NB4 (cell line): ENCODE data around the gene PPP2R5B.
A peak's percentile ranks its signal among the peaks of the same experiment; 100 is the strongest.

Experiments used
- DNase-seq: peaks from one replicate; pipeline ENCODE4 v3.0.0; 2010; ENCODE audit warnings: low read depth
- H3K4me3 ChIP-seq: one replicate; pipeline ENCODE4 v1.5.1; 2011; ENCODE audit warnings: mild to moderate bottlenecking, low read depth, low read length, moderate library complexity
- MYC ChIP-seq: IDR thresholded peaks from 2 replicates; pipeline ENCODE4 v1.6.1; 2011; ENCODE audit warnings: low read depth, low read length
- POLR2A ChIP-seq: IDR thresholded peaks from 2 replicates; pipeline ENCODE4 v1.6.1; 2011; ENCODE audit warnings: mild to moderate bottlenecking; ENCODE audit not compliant: insufficient read length; ENCODE audit errors: extremely low read depth
- TF ChIP-seq, protein P1 (sequence below): IDR thresholded peaks from 2 replicates; pipeline ENCODE4 v1.6.1; 2011; ENCODE audit warnings: low read depth, low read length
- TF ChIP-seq, protein P2 (sequence below): IDR thresholded peaks from one replicate; pipeline ENCODE4 v1.5.1; 2012; ENCODE audit warnings: low read depth, low read length

PPP2R5B gene

DNA sequence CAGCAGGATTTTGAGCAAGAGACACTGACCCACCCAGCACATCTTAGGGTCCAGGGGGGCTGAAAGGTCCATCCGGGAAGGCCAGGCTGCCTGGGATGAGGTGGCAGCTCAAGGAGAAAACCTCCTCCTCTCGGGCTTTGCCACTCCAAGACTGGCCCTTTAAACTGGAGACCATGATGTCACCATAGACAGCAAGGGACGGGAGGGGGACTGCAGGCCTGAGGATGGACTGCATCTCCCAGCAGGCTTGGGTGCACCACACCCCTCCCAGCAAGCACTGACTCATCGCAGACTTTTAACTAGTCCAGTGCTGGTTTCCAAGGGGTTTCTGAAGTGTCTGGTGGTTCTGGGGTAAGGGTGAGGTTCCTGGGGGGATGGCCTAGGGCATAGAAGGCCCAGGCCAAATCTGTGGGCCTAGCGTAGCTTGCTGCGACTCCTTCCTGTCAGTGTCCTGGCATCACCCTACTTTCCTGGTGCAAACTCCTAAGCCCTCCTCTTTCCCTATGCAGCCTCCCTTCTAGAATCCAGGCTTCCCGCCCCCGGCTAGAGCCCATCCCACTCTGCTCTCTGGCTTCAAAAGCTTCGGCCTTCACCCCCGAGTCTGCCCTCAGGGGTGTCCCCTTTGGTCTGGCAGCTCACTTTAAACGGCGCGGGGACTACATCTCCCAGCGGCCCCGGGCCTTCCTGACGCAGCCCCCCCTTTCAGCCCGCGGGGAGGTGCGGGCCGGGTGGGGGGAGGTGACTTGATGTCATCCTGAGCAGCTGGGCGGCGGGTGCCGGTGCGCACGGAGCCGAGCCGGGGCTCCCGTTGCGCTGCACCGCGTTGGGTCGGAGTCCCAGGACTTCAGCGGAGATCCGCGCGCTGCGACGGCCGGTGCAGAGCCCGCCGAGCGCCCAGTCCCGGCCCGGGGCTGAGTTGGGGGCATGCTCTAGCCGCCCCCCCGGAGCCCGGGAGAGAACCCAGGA lies at the start of gene PPP2R5B:
PPP2R5B (plus strand) TSS at position 746 of the 966 bp plus-strand sequence. CDS start 1,046 bp downstream, outside the sequence.
- H3K4me3 ChIP-seq, result peak within 1 kb of the TSS; percentile 65
- TF ChIP-seq, protein P1, sequence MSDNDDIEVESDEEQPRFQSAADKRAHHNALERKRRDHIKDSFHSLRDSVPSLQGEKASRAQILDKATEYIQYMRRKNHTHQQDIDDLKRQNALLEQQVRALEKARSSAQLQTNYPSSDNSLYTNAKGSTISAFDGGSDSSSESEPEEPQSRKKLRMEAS, result peak; percentile 80
- no peak for TF ChIP-seq POLR2A
- TF ChIP-seq MYC, result peak; percentile 68
- peak; percentile 94 for DNase-seq

DNA sequence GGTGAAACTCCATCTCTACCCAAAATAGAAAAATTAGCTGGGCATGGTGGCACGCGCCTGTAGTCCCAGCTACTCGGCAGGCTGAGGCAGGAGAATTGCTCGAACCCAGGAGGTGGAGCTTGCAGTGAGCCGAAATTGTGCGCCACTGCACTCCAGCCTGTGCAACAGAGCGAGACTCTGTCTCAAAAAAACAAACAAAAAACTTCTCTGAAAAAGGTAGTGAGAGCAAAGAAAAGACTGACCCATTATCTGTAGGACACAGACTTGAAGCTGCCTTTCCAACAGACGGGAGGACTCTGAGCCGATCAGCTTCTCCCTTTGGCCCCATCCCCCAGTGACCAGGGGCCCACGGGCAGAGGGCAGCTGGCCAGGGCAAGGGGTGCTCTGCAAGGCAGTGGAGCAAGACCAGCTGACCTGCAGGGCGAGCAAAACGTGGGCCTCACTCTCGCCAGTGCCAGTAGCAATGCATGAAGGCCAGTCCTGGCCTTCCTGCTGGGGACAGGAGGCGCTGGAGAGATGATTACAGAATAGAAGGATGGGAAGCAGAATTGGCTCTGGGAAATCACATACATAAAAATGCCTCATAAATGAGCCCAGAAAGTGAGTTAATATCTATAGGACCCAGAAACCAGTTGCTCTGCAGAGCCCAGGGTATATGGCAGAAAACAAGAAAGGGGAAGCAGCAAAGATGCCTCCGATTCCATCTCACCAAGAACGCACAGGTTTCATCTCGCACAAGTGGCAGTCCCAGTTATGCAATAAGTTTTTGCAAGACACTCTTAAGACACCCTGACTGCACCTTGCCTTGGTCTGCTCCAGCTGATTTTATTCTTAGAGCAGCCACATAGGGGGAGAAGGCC lies 48.9 kb upstream of the PPP2R5B start:
- TF ChIP-seq POLR2A (no peak), MYC (peak; percentile 68)
- TF ChIP-seq, protein P1, result peak; percentile 53; the same call in 1 of the 2 replicates
- TF ChIP-seq, protein P2, sequence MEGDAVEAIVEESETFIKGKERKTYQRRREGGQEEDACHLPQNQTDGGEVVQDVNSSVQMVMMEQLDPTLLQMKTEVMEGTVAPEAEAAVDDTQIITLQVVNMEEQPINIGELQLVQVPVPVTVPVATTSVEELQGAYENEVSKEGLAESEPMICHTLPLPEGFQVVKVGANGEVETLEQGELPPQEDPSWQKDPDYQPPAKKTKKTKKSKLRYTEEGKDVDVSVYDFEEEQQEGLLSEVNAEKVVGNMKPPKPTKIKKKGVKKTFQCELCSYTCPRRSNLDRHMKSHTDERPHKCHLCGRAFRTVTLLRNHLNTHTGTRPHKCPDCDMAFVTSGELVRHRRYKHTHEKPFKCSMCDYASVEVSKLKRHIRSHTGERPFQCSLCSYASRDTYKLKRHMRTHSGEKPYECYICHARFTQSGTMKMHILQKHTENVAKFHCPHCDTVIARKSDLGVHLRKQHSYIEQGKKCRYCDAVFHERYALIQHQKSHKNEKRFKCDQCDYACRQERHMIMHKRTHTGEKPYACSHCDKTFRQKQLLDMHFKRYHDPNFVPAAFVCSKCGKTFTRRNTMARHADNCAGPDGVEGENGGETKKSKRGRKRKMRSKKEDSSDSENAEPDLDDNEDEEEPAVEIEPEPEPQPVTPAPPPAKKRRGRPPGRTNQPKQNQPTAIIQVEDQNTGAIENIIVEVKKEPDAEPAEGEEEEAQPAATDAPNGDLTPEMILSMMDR, result no peak
- DNase-seq, result peak; percentile 95

DNA sequence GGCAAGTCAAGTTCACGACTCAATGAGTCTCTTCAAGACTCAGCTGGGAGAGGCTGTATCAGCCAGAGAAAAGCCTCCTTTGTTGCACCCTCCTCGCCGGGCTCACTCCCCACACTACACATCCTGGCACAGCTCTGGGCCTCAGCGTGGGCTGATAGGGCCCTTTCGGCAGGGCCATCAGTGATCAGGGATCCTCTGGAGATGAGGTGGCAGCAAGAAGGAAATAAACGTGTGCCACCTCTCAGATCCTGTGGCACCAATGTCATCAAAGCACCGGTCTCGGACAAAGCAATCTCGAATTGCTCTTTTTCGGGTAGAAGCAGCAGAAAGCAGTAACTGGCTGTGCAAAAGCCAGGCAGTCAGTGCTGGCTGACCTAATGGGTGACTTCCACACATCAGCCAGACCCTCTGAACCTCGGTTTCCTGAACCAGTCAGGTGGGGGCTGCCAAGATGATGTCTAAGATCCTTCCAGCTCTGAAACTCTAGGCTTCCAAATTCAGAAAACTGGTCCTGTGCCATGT lies 48.2 kb upstream of the PPP2R5B start:
- no peak for DNase-seq
- TF ChIP-seq POLR2A, result no peak
- no peak for TF ChIP-seq MYC
- TF ChIP-seq, protein P2, result no peak
- TF ChIP-seq, protein P1, result no peak
- peak overlapping the region; percentile 68 for H3K4me3 ChIP-seq

More for the DNA sequence above, 48.9 kb upstream of the PPP2R5B start:
- peak overlapping the region; percentile 68 for H3K4me3 ChIP-seq

DNA sequence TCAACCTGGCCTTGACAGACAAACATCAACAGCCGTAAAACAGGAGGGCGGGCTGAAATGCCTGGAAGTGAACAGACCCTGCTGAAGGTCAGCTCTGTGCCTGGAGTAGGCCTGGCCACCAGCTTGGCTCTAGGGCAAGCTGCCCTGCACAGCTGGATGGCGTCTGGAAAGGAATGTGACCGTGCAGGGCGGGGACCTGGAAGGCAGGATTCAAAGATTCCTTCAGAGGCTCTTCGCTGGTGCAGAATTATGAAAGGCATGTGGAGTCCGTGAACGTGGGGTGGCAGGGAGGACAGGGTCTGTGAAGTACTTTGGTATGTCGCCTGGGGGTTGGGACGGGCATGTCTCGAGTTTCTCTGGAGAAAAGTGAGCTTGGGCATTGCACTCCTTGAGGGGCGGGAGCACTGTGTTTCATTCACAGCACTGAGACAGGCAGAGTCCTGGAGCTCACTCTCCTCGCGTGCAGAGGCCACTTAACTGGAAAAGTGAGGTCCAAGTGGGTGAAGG lies 47.6 kb upstream of the PPP2R5B start:
- TF ChIP-seq POLR2A, result no peak
- no peak for TF ChIP-seq MYC
- TF ChIP-seq, protein P1, result no peak
- TF ChIP-seq, protein P2, result no peak
- peak overlapping the region; percentile 68 for H3K4me3 ChIP-seq
- no peak for DNase-seq

DNA sequence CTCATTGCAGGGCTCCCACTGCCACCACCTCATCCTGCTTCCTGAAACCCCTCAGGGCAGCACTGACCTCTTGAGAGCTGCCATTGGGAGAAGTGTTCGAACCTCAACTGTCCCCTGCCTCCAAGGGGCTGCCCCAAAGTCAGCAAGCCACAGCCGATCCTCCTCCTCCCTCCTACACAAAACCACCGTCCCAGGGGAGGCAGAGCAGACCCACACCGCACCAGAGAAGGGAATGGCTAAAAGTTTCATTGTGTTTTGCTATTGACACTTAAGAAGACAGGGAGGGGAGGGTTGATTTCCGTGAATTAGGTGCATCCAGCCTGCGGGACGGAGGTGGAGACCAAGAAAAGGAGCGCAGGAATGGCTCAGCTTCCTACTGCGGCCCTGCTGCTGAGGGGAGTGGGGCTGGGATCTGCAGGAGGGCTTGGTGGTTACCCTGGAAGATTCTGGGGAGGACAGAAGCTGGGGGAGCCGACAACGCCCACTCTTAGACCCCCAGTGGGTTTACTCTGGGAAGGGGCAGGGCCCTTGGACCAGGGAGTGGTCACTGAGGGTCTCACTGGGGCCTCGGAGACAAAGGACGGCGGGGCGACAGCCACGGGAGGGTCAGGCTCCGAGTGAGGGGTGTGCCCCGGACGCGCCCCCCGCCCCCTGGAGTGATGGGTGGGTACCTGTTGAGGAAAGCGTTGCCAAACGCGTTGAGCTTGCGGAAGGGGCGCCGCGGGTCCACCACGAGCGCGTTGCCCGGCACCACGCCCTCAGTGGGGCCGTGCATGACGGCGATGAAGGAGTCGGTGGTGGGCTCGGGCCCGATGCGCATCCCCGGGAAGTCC lies 46.9 kb upstream of the PPP2R5B start:
- DNase-seq, result peak; percentile 97
- TF ChIP-seq, protein P1, result no peak; the same call in none of the 2 replicates
- TF ChIP-seq MYC (no peak), POLR2A (no peak)
- TF ChIP-seq, protein P2, result no peak
- H3K4me3 ChIP-seq, result peak overlapping the region; percentile 68
